CD8-positive, alpha-beta memory T cell (primary cell): Measurements from ENCODE around the gene ASF1B. TPM values are rescaled to one million over a fixed set of nuclear protein-coding genes. Genes with fewer than 3 reads are reported as not detected.

Experiments used
- CTCF ChIA-PET: fragments of 350-600 bp; sonication (Branson Sonifier 250); formaldehyde crosslinking; loops from one replicate; lab custom pipeline; 2021; ENCODE audit warnings: antibody characterized with exemption; lab: Charles Lee
- POLR2A ChIA-PET: fragments of 350-600 bp; sonication (Branson Sonifier 250); formaldehyde crosslinking; loops from one replicate; lab custom pipeline; 2021; ENCODE audit warnings: antibody characterized with exemption; lab: Charles Lee
- DNase-seq, 5 donors: peaks; one replicate each; pipeline versions ENCODE4 v3.0.0 to v3.0.0-alpha.2; 2020 to 2022; ENCODE audit warnings: mixed read lengths in 1 of 5
- H3K27ac ChIP-seq: one replicate; pipeline ENCODE4 v1.7.0; 2013; ENCODE audit warnings: low read depth, mild to moderate bottlenecking, low read length, moderate library complexity
- H3K27me3 ChIP-seq: 2 replicates; pipeline ENCODE4 v1.7.0; 2013; ENCODE audit warnings: low read length, mild to moderate bottlenecking; ENCODE audit not compliant: insufficient read depth, poor library complexity, severe bottlenecking
- H3K36me3 ChIP-seq: 2 replicates; pipeline ENCODE4 v1.7.0; 2013; ENCODE audit warnings: mild to moderate bottlenecking, low read length, moderate library complexity; ENCODE audit not compliant: insufficient read depth
- H3K4me1 ChIP-seq: 2 replicates; pipeline ENCODE4 v1.7.0; 2013; ENCODE audit warnings: mild to moderate bottlenecking, low read length, moderate library complexity; ENCODE audit not compliant: insufficient read depth
- H3K4me3 ChIP-seq: 2 replicates; pipeline ENCODE4 v1.7.0; 2013; ENCODE audit warnings: mild to moderate bottlenecking, low read length
- H3K9me3 ChIP-seq: 2 replicates; pipeline ENCODE4 v1.7.0; 2013; ENCODE audit warnings: mild to moderate bottlenecking, low read length
- H3K27ac Mint-ChIP-seq, 8 donors: one replicate each; pipeline ENCODE4 v1.8.0; 2020 to 2021; ENCODE audit warnings: mixed read lengths in 8 of 8, mild to moderate bottlenecking in 6 of 8, inconsistent platforms in 3 of 8, moderate library complexity in 3 of 8
- H3K27me3 Mint-ChIP-seq, 2 donors: one replicate each; pipeline ENCODE4 v1.8.0; 2020 to 2021; ENCODE audit warnings: mixed read lengths in 2 of 2, mild to moderate bottlenecking in 1 of 2, moderate library complexity in 1 of 2
- H3K36me3 Mint-ChIP-seq, 3 donors: one replicate each; pipeline ENCODE4 v1.8.0; 2020 to 2021; ENCODE audit warnings: mixed read lengths in 3 of 3, inconsistent platforms in 1 of 3, mild to moderate bottlenecking in 1 of 3
- H3K4me1 Mint-ChIP-seq, 3 donors: one replicate each; pipeline ENCODE4 v1.8.0; 2020 to 2021; ENCODE audit warnings: mixed read lengths in 3 of 3, inconsistent platforms in 1 of 3, mild to moderate bottlenecking in 1 of 3
- H3K4me3 Mint-ChIP-seq, 7 donors: one replicate each; pipeline ENCODE4 v1.8.0; 2020 to 2021; ENCODE audit warnings: mixed read lengths in 7 of 7, mild to moderate bottlenecking in 6 of 7, moderate library complexity in 4 of 7, inconsistent platforms in 2 of 7
- H3K9me3 Mint-ChIP-seq, 5 donors: one replicate each; pipeline ENCODE4 v1.8.0; 2020 to 2022; ENCODE audit warnings: mixed read lengths in 5 of 5, mild to moderate bottlenecking in 3 of 5, moderate library complexity in 2 of 5, inconsistent platforms in 1 of 5
- polyA plus RNA-seq: library from polyadenylated mRNA; unstranded; fragments of 300-500 nt; fragmentation: Illumina TruSeq; gene quantifications from one replicate; pipeline ENCODE4 v1.2.3, GENCODE V29; 2021
- total RNA-seq, 2 experiments: library from RNA; stranded (reverse); gene quantifications; one replicate each; pipeline ENCODE4 v1.2.3, GENCODE V29; 2021

The ASF1B gene
- total and polyA plus RNA-seq, 3 experiments from 2014 or later: 4.5 to 76.2 (median 75.0) TPM

- ChIA-PET POLR2A (no interaction called here), CTCF (no interaction called here)
- Mint-ChIP-seq H3K27ac (peak overlapping the region in 2 of 8 donors; percentile 21 to 36), H3K4me1 (peaks cover 8 to 36% (median 27%) of the 10 kb centered on the region in 3 donors), H3K36me3 (peaks cover 0 to 9% (median 3%) of the 10 kb centered on the region in 3 donors), H3K9me3 (no peaks in the 10 kb centered on the region), H3K4me3 (peak overlapping the region in 1 of 7 donors; percentile 48), H3K27me3 (no peaks in the 10 kb centered on the region)
- no peaks in the 10 kb centered on the region for H3K36me3 ChIP-seq
- peaks cover 14% of the 10 kb centered on the region for H3K4me1 ChIP-seq
- no peak for DNase-seq
- no peak overlapping the region for H3K27ac ChIP-seq
- no peak overlapping the region for H3K4me3 ChIP-seq
- no peaks in the 10 kb centered on the region for H3K27me3 ChIP-seq
- H3K9me3 ChIP-seq: no peaks in the 10 kb centered on the region
Observed at GRCh38 chr19:14142262-14143190, 6.1 kb upstream of the ASF1B start.

DNA sequence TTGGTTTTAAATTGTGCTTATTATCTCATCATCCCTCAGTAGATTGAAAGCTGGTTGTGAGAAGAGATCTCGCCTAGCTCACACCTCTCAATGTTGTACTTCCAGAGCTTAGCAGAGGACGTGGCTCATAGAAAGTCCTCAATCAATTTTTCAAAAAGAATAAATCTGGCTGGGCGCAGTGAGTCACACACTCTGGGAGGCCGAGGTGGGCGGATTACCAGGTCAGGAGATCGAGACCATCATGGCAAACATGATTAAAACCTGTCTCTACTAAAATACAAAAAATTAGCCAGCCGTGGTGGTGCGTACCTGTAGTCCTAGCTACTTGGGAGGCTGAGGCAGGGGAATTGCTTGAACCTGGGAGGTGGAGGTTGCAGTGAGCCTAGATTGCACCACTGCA lies 4.7 kb upstream of the ASF1B start:
- H3K9me3 Mint-ChIP-seq: no peaks in the 10 kb centered on the region
- ChIA-PET POLR2A (interaction anchor here (0.6 kb wide), 1 partner anchor 64 kb away, joined by 3 read pairs; no protein-coding TSS in a partner anchor), CTCF (interaction anchor here (1.1 to 2.5 kb wide), 2 partner anchors 67 to 207 kb away, joined by 4 to 12 read pairs; no protein-coding TSS in a partner anchor)
- H3K36me3 ChIP-seq: no peaks in the 10 kb centered on the region
- peaks cover 10 to 41% (median 32%) of the 10 kb centered on the region in 3 donors for H3K4me1 Mint-ChIP-seq
- no peaks in the 10 kb centered on the region for H3K27me3 ChIP-seq
- no peak for DNase-seq
- peaks cover 16% of the 10 kb centered on the region for H3K4me1 ChIP-seq
- H3K4me3 ChIP-seq: no peak overlapping the region
- H3K27me3 Mint-ChIP-seq: no peaks in the 10 kb centered on the region
- H3K9me3 ChIP-seq: no peaks in the 10 kb centered on the region
- no peak overlapping the region for H3K4me3 Mint-ChIP-seq
- peaks cover 0 to 12% (median 3%) of the 10 kb centered on the region in 3 donors for H3K36me3 Mint-ChIP-seq
- H3K27ac Mint-ChIP-seq: no peak overlapping the region
- H3K27ac ChIP-seq: no peak overlapping the region

- Histone ChIP-seq H3K36me3 (no peaks in the 10 kb centered on the region), H3K4me3 (no peak overlapping the region), H3K27ac (no peak overlapping the region), H3K27me3 (no peaks in the 10 kb centered on the region), H3K9me3 (no peaks in the 10 kb centered on the region), H3K4me1 (peaks cover 23% of the 10 kb centered on the region)
- DNase-seq: no peak
- ChIA-PET POLR2A (interaction anchor here (0.6 kb wide), 1 partner anchor 246 kb away, joined by 10 read pairs; no protein-coding TSS in a partner anchor), CTCF (interaction anchor here (0.7 to 2.5 kb wide), 5 partner anchors 59 to 264 kb away, joined by 3 to 12 read pairs (median 4); no protein-coding TSS in a partner anchor)
- H3K4me1 Mint-ChIP-seq: peaks cover 16 to 40% (median 35%) of the 10 kb centered on the region in 3 donors
- peak overlapping the region in 5 of 7 donors; percentile 12 to 70 (median 36) for H3K4me3 Mint-ChIP-seq
- H3K36me3 Mint-ChIP-seq: peaks cover 0 to 12% (median 3%) of the 10 kb centered on the region in 3 donors
- peak overlapping the region in 4 of 8 donors; percentile 17 to 83 (median 58) for H3K27ac Mint-ChIP-seq
- H3K9me3 Mint-ChIP-seq: no peaks in the 10 kb centered on the region
- H3K27me3 Mint-ChIP-seq: no peaks in the 10 kb centered on the region
Observed at GRCh38 chr19:14139944-14140343, 3.6 kb upstream of the ASF1B start.

DNA sequence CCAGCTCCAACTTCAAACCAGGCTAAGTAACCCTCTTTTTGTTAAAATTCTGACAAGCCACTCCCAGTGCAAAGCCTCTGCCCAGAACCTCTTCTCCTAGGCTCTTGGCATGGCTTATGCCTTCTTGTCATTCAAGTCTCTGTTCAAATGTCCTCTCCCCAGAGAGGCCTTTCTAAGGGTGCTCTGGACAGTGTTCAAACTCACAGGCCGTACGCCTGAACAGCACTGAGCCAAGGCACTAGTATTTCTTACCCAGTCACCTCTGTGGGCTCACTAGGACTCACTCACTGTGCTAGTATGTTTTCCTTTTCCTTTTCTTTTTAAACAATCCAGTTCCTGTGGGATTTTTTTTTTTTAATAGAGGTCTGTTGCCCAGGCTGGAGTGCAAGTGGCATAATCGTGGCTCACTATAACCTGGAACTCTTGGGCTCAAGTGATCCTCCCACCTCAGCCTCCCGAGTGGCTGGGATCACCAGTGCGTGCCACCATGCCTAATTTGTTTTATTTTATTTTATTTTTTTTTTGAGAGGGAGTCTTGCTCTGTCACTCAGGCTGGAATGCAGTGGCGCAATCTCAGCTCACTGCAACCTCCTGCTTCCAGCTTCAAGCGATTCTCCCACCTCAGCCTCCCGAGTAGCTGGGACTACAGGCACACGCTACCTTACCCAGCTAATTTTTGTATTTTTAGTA lies 2.3 kb upstream of the ASF1B start:
- H3K4me1 Mint-ChIP-seq: peaks cover 16 to 46% (median 35%) of the 10 kb centered on the region in 3 donors
- POLR2A ChIA-PET: no interaction called here
- no peak overlapping the region for H3K27ac ChIP-seq

DNA sequence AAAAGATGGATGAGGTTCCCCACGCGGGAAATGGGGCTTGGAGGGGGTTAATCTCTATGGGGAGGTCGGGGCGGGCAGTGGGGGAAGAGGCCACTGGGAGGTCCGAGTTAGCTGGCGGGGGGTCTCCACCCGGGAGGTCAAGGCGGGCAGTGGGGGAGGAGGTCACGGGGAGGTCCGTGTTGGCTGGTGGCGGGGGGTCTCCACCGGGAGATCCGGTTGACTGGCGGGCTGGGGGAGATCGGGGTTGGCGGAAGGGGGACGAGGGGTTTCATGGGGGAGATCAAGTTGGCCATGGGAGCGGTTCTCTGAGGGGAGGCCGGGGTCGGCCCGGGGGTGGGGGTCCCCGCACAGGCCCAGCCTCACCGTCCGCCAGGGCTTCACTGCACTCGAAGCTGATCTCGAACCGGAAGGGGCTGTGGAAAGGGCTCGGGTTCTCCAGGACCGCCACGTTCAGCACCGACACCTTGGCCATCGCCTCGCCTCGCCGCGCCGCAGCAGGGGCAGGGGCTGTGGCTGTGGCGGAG lies 342 bp downstream of the ASF1B start:
- H3K27me3 Mint-ChIP-seq: no peaks in the 10 kb centered on the region

More for the DNA sequence above, 2.3 kb upstream of the ASF1B start:
- Histone ChIP-seq H3K4me3 (no peak overlapping the region), H3K4me1 (peaks cover 23% of the 10 kb centered on the region), H3K36me3 (no peaks in the 10 kb centered on the region), H3K9me3 (no peaks in the 10 kb centered on the region), H3K27me3 (no peaks in the 10 kb centered on the region)
- Mint-ChIP-seq H3K36me3 (peaks cover 0 to 12% (median 3%) of the 10 kb centered on the region in 3 donors), H3K9me3 (no peaks in the 10 kb centered on the region), H3K4me3 (peak overlapping the region; percentile 58 to 93 (median 71)), H3K27ac (peak overlapping the region in 6 of 8 donors; percentile 48 to 88 (median 62)), H3K27me3 (no peaks in the 10 kb centered on the region)
- DNase-seq: no peak
- CTCF ChIA-PET: interaction anchor here (2.5 kb wide), 1 partner anchor 210 kb away, joined by 12 read pairs; no protein-coding TSS in a partner anchor

GRCh38 chr19:14135355-14135754 lies 1.0 kb downstream of the ASF1B start:
- CTCF ChIA-PET: interaction anchor here (1.0 to 3.8 kb wide), 7 partner anchors 13 to 332 kb away, joined by 3 to 61 read pairs (median 12); partner anchors contain the start of gene MISP3
- POLR2A ChIA-PET: interaction anchor here (0.7 kb wide), 1 partner anchor 290 kb away, joined by 16 read pairs; no protein-coding TSS in a partner anchor

More for the DNA sequence above, 342 bp downstream of the ASF1B start:
- peaks cover 15% of the 10 kb centered on the region for H3K4me1 ChIP-seq
- no peaks in the 10 kb centered on the region for H3K9me3 ChIP-seq
- H3K27me3 ChIP-seq: no peaks in the 10 kb centered on the region
- peak overlapping the region; percentile 83 for H3K4me3 ChIP-seq
- H3K4me3 Mint-ChIP-seq: peak overlapping the region; percentile 83 to 94 (median 90)
- ChIA-PET CTCF (interaction anchor here (0.7 to 3.8 kb wide), 78 partner anchors 10 to 988 kb away, joined by 3 to 61 read pairs (median 5); partner anchors contain the start of genes ADGRE5, C19orf67, DCAF15 and MISP3), POLR2A (interaction anchor here (0.7 to 1.9 kb wide), 19 partner anchors 12 to 382 kb away, joined by 3 to 16 read pairs (median 5); partner anchors contain the start of genes ADGRE5, BRME1, CC2D1A and DNAJB1)
- H3K36me3 Mint-ChIP-seq: peaks cover 0 to 7% (median 3%) of the 10 kb centered on the region in 3 donors
- peak overlapping the region; percentile 93 for H3K27ac ChIP-seq
- peak overlapping the region in 6 of 8 donors; percentile 63 to 98 (median 76) for H3K27ac Mint-ChIP-seq
- DNase-seq: peak in 1 of 5 donors; percentile 57
- no peaks in the 10 kb centered on the region for H3K9me3 Mint-ChIP-seq
- no peaks in the 10 kb centered on the region for H3K36me3 ChIP-seq
- peaks cover 16 to 32% (median 28%) of the 10 kb centered on the region in 3 donors for H3K4me1 Mint-ChIP-seq

GRCh38 chr19:14127929-14128509 lies 8.4 kb downstream of the ASF1B start:
- ChIA-PET POLR2A (no interaction called here), CTCF (no interaction called here)
- no peak overlapping the region for H3K27ac Mint-ChIP-seq
- H3K4me1 Mint-ChIP-seq: no peaks in the 10 kb centered on the region
- H3K4me1 ChIP-seq: no peaks in the 10 kb centered on the region
- no peaks in the 10 kb centered on the region for H3K27me3 ChIP-seq
- H3K27me3 Mint-ChIP-seq: no peaks in the 10 kb centered on the region
- no peaks in the 10 kb centered on the region for H3K9me3 ChIP-seq
- H3K4me3 Mint-ChIP-seq: no peak overlapping the region
- no peaks in the 10 kb centered on the region for H3K36me3 Mint-ChIP-seq
- H3K4me3 ChIP-seq: no peak overlapping the region
- DNase-seq: no peak
- H3K36me3 ChIP-seq: no peaks in the 10 kb centered on the region
- H3K9me3 Mint-ChIP-seq: no peaks in the 10 kb centered on the region
- no peak overlapping the region for H3K27ac ChIP-seq

More at GRCh38 chr19:14135355-14135754, 1.0 kb downstream of the ASF1B start:
- H3K4me3 ChIP-seq: peak overlapping the region; percentile 83
- no peaks in the 10 kb centered on the region for H3K27me3 ChIP-seq
- H3K36me3 ChIP-seq: no peaks in the 10 kb centered on the region
- H3K9me3 Mint-ChIP-seq: no peaks in the 10 kb centered on the region
- no peaks in the 10 kb centered on the region for H3K27me3 Mint-ChIP-seq
- peaks cover 15% of the 10 kb centered on the region for H3K4me1 ChIP-seq
- H3K4me3 Mint-ChIP-seq: peak overlapping the region; percentile 53 to 93 (median 77)
- peak overlapping the region in 5 of 8 donors; percentile 25 to 83 (median 68) for H3K27ac Mint-ChIP-seq
- DNase-seq: no peak
- peaks cover 0 to 7% (median 3%) of the 10 kb centered on the region in 3 donors for H3K36me3 Mint-ChIP-seq
- peaks cover 16 to 32% (median 26%) of the 10 kb centered on the region in 3 donors for H3K4me1 Mint-ChIP-seq
- H3K27ac ChIP-seq: peak overlapping the region; percentile 93
- no peaks in the 10 kb centered on the region for H3K9me3 ChIP-seq
